Astrocyte of the cerebellum (primary cell): ENCODE measurements around the gene SLC44A4.
"Not testable (repeated sequence)": the region's sequence is repeated elsewhere in the genome, so short reads cannot be mapped to it uniquely, and the experiment has no call there.

ENCODE experiments used
- DNase-seq: peaks from one replicate; pipeline ENCODE4 v3.0.0-alpha.2; 2011; ENCODE audit warnings: low read depth
- H3K4me3 ChIP-seq: 2 replicates; pipeline ENCODE4 v1.5.1; 2011; ENCODE audit warnings: mild to moderate bottlenecking, low read depth, low read length, moderate library complexity
- in situ Hi-C: cut with HindIII; loops from 2 replicates; pipeline ENCODE4 v1.10.0; 2017; ENCODE audit warnings: low sequenced_read_pairs
- TF ChIP-seq, protein P1 (sequence below): IDR thresholded peaks from 2 replicates; pipeline ENCODE4 v1.5.1; 2012; ENCODE audit warnings: low read length, low read depth, moderate library complexity, mild to moderate bottlenecking; ENCODE audit errors: missing control alignments

Gene SLC44A4

GRCh38 chr6:31869343-31869742, 9.5 kb downstream of the SLC44A4 start:
- TF ChIP-seq, protein P1, sequence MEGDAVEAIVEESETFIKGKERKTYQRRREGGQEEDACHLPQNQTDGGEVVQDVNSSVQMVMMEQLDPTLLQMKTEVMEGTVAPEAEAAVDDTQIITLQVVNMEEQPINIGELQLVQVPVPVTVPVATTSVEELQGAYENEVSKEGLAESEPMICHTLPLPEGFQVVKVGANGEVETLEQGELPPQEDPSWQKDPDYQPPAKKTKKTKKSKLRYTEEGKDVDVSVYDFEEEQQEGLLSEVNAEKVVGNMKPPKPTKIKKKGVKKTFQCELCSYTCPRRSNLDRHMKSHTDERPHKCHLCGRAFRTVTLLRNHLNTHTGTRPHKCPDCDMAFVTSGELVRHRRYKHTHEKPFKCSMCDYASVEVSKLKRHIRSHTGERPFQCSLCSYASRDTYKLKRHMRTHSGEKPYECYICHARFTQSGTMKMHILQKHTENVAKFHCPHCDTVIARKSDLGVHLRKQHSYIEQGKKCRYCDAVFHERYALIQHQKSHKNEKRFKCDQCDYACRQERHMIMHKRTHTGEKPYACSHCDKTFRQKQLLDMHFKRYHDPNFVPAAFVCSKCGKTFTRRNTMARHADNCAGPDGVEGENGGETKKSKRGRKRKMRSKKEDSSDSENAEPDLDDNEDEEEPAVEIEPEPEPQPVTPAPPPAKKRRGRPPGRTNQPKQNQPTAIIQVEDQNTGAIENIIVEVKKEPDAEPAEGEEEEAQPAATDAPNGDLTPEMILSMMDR, result no peak
- DNase-seq, result no peak
- in situ Hi-C loops, result no loop called here
- no peak overlapping the region for H3K4me3 ChIP-seq

GRCh38 chr6:31868658-31868971, 10.2 kb downstream of the SLC44A4 start:
- DNase-seq, in situ Hi-C loops, H3K4me3 ChIP-seq: not testable (repeated sequence)

DNA sequence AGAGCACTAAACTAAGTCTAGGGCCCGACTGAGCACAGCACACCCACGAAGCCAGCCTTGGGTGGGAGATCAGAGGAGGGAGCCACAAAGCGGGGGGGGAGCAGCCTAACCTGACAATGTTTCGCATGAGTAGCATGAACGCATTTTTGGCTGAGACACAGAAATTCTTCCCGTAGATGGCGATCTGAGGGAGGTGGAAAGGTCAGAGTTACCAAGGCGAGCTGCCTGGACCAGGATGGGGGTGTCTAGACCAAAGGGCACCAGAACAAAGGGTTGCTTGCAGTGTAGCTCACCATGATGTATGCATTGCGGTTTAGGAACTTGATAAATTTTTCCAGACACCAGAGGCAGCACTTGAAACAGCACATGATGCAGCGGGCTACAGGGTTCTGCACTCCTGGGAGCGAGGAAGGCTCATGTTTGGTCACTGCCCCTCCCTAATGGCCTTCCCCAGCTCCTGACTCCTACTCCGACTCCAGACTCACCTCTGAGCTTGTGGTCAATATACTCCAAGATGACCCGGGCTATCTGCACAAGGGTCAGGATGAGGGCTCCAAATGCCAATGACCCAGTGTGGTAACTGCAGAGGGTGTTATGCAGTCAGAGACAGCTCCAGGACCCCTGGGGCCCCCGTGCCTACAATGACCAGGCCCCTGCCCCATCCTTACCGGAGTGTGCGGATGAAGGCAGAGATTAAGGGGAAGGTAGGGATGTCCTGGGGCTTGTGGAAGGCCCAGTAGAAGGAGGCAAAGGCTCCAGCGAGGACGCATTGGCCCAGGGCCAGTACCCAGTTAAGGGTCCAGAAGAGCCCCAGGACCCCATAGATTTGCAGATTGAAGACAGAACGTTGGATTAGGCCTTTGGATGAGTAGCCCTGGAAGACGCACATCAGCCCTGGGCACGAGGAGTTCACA, 13.3 kb downstream of the SLC44A4 start:
- TF ChIP-seq, protein P1, result no peak
- no peak for DNase-seq

DNA sequence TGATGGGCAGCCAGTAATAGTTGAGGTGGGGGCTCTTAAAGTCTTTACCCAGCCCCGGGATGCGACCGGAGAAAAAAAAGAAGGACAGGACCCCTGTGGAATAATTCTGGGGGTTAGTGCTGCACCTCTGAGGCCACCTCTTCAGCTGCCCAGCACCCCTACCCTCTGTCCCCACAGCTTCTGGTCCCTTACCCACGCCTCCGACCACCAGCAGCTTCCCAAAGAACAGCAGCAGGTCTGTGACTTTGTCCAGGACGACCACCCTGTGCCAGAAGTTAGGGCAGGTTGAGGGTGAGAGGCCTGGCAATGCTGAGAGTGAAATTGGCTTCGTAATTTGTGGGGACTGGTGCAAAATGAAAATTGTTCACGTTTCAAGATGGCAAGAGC, 14.0 kb downstream of the SLC44A4 start:
- TF ChIP-seq, protein P1, result no peak
- no peak overlapping the region for H3K4me3 ChIP-seq
- in situ Hi-C loops, result no loop called here
- no peak for DNase-seq

More for the DNA sequence above, 13.3 kb downstream of the SLC44A4 start:
- H3K4me3 ChIP-seq, result no peak overlapping the region
- in situ Hi-C loops, result no loop called here

GRCh38 chr6:31864123-31864562, 14.7 kb downstream of the SLC44A4 start:
- peak overlapping the region; percentile 96 for H3K4me3 ChIP-seq
- in situ Hi-C loops, DNase-seq: not testable (repeated sequence)

- in situ Hi-C loops, result no loop called here
- TF ChIP-seq, protein P1, result no peak
- DNase-seq, result peak; percentile 100
- peak within 1 kb of the TSS; percentile 96 for H3K4me3 ChIP-seq
These were observed 16.2 kb downstream of the SLC44A4 start, which contains the start of gene NEU1 for GRCh38 chr6:31862344-31863235. Gene NEU1 (minus strand): TSS chr6:31862821. CDS start chr6:31862776, 45 bp downstream.

- no peak for DNase-seq
These were observed 16.9 kb downstream of the SLC44A4 start for GRCh38 chr6:31861919-31862343.

More at GRCh38 chr6:31861919-31862343, 16.9 kb downstream of the SLC44A4 start:
- in situ Hi-C loops, result no loop called here
- peak overlapping the region; percentile 96 for H3K4me3 ChIP-seq
- TF ChIP-seq, protein P1, result no peak
